HG03280 (cell line): Measurements from ENCODE around the gene ROCK1.
"Not testable (repeated sequence)": the region's sequence is repeated elsewhere in the genome, so short reads cannot be mapped to it uniquely, and the experiment has no call there.

Experiments
- ATAC-seq: cut with Tn5 transposase; IDR thresholded peaks from one replicate; pipeline ENCODE4 v1.9.1; 2021; ENCODE audit warnings: mild to moderate bottlenecking, moderate library complexity; ENCODE audit not compliant: unreplicated experiment

ROCK1 gene

DNA sequence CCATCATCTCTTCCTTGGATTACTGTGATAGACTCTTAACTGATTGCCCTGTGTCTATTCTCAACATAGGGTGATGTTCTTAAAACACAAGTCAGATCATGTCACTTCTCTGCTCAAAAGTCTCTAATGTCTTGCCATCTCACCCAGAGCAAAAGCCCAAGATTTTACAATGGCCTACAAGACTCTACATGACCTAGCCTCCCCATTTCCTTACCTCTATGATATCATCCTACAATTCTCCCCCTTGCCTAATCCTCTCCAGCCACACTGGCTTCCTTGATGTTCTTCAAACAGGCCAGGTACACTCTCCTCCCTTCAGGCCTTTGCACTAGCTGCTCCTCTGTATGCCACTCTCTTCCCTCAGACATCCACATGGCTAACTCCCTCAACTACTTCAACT lies 55.1 kb downstream of the ROCK1 start:
- no peak for ATAC-seq

DNA sequence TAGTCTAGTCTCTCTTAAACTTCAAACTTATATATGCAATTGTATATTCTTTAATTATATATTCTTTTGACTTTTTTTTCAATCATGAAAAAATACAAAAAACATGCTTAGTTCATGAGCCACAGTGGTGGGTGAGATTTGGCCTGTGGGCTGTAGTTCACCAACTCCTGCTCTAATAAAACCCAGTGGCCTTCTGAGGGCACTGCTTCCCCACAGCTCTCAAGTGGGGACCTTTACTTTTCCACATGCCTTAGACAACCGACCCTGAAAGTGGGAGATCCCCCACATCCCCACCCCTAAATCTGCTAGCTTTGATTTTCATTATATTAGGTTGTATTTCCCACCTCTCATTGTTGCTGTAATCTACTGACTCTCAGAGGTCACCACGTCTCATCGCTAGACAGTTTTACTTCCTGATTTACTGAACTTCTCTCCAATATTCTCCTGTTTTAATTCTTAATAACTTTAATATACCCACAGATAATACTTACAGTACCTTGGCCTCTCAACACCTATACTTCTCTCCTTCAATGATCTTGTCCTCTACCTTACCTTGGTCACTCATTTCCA lies 57.3 kb downstream of the ROCK1 start:
- no peak for ATAC-seq

DNA sequence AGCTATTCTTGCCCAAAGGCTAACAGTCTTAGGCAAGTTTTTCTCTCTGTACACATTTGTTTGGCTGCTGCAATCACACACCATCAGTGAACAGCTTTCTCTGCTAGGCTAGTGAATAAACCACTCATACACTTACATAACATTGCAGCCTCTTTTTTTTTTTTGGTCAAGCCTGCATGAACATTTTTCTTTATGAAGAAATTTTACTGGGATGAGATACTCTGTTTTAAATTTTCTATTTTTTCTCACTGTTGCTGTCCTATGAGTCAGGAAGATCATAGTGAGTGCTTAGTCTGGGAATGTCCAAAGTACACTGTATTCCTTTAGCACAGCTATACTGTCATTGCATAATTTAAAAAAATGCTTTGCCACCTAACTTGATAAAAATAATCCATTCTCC lies 58.5 kb downstream of the ROCK1 start:
- ATAC-seq: no peak

DNA sequence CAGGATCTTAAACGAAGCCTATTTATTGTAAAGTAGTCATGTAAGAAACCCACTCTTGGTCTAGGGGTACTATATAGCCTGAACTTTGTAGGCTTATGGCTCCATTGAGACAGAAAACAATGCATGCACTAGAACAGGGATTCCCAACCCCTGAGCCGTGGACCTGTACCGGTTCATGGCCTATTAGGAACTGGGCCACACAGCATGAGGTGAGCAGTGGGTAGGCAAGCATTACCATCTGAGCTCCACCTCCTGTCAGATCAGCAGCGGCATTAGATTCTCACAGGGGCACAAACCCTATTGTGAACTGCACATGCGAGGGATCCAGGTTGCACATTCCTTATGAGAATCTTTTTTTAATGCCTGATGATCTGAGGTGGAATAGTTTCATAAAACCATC lies 59.2 kb downstream of the ROCK1 start:
- no peak for ATAC-seq

DNA sequence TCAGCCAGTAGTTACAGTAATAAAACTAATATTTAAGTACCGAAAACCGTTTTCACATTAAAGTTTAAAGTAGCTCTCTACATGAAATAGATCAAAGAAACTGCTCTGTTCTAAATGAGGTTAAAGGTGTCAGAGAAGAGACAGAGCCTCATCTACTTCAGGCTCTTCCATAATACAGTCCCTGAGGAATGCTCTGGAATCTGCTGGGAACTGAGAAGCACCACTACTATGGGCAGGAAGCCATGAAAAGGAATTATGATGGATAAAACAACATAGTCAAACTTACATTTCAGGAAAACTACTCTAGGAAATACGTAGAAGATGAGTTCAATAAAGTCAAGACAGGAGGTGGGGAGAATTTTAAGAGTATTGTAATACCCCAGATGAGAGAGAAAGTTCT lies 60.0 kb downstream of the ROCK1 start:
- no peak for ATAC-seq

DNA sequence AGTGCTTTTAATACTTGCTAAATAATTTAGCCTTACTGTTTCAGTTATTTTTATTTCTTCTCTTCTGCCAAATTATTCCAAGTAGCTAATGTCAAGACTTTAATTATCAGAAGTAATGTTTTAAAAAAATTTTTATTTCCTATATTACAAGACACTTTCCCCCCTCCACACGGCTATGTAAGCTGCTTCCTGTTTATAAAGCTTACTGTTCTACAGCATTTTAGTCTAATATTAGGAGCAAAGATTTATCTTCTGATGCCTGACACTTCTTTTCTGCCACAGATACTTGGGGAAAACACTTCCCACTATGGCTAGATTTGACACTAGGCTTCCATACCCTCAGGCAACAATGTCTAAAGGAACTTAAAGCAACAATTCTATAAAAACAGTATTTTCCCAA lies 62.3 kb downstream of the ROCK1 start:
- ATAC-seq: no peak

DNA sequence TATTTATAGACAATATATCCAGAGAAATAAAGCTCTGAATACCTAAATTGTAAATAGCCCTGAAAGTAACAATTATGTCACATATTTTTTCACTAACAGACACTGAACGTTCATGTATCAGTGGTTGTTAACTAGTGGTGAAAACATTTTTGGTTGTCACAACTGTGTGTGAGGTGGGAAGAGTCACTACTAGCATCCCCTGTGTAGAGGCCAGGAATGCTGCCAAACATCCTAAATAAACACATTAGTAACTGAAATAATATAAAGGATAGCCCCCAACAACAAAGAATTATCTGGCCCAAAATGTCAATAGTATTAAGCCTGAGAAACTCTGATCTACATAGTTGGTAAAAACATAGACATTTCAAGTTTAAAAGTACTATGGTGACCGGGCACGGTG lies 64.5 kb downstream of the ROCK1 start:
- ATAC-seq: no peak

DNA sequence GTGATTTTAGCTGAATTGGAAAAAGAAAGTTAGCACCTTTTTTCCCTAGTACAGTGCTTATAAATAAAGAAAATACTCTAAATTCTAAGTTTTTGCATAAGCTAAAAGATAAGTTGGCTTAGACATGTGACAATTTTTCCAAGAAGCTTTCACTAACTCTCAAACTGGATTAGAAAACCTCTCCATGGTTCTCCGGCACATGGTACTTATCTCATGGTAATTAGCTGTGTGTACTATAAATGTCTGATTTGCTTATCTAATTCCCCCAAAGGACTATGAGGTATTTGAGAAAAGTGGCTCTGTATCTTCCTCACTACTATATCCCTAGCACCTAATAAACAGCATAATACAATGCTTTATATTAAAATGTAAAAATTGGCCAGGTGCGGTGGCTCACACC lies 71.1 kb downstream of the ROCK1 start:
- ATAC-seq: no peak

DNA sequence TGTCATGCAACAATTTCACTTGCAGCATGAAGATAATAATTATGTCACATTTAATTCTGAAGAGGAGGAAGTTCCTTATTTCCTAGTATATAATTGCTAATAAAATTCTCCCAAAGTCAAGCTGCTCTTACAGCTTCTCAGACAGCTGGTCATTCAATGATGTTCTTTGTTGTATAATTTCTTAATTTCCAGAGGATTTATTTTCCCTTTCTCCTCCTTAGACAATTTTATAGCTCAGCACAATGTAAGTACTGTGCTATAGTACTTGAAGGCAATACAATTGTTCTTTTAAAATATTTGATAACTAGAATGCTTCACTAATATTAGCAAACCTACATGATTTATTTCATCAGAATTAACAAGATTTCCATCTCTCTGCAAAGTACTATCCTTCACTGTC lies 73.4 kb downstream of the ROCK1 start:
- no peak for ATAC-seq

DNA sequence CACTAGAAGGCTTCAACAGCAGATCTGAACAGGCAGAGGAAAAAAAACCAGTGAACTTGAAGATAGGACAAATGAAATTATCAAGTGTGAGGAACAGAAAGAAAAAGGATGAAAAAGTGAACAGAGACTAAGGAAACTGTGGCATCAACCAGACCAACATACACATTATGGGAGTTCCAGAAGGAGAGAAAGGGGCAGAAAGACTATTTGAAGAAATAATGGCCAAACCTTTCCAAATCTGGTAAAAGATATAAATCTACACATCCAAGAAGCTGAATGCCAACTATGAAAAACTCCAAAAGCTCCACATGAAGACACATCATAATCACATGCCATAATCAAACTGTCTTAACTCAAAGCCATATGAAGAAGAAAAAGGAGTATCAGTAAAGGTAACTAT lies 79.8 kb downstream of the ROCK1 start:
- no peak for ATAC-seq

DNA sequence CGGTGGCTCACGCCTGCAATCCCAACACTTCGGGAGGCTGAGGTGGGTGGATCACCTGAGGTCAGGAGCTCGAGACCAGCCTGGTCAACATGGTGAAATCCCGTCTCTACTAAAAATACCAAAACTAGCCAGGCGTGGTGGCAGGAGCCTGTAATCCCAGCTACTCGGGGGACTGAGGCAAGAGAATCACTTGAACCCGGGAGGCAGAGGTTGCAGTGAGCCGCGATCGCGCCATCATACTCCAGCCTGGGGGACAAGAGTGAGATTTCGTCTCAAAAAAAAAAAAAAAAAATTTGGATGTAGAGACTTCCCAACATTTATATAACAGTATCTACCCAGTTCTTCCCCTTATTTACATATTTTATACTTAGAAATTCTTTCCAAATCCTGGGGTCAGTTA lies 93.4 kb downstream of the ROCK1 start:
- not testable (repeated sequence) for ATAC-seq

DNA sequence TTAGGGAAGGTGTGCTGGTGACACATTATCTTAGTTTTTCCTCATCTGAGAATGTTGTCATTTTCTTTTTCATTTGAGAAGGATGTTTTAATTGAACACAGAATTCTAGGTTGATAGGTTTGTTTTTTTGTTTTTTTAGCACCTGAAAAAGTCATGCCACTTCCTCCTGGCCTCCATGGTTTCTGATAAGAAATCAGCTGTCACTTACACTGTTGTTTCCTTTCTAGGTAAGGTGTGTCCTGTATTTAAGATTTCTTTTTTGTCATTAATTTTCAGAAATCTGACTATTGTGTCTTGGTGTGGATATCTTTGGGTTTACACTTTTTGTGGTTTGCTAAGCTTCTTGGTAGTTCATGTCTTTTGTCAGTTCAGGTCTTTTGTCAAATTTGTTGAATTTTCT lies 99.3 kb downstream of the ROCK1 start:
- ATAC-seq: no peak

DNA sequence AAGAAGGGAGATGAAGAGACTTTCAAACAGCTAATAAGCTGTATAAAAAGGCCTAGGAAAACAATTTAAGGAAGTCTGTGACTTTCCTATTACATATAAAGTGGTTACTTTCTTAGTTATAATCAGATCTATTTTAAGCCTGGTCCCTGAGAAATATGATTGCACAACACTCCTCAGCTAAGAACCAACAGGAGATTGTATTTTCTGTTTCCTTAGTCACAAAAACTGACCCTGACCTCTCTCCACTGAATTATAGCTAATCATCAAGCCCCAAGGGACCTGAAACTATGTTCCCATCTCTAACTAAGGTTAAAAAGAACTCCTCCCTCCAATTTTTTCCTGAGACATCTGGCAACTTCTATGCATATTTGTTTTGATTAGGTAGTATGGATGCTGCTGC lies 106.9 kb downstream of the ROCK1 start:
- no peak for ATAC-seq

DNA sequence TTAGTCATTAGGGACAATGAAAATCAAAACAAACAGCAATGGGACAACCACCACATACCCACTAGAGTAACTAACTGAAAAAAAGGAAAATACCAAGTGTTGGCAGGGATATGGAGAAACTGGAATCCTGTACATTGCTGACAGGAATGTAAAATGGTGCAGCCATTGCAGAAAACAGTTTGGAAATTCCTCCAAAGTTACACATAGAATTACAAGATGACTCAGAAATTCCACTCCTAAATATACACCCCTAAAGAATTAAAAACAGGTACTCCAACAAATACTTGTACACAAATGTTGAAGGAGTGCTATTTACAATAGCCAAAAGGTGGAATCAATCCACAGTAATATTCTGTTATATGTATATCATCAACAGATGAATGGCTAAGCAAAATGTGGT lies 110.9 kb downstream of the ROCK1 start:
- no peak for ATAC-seq

DNA sequence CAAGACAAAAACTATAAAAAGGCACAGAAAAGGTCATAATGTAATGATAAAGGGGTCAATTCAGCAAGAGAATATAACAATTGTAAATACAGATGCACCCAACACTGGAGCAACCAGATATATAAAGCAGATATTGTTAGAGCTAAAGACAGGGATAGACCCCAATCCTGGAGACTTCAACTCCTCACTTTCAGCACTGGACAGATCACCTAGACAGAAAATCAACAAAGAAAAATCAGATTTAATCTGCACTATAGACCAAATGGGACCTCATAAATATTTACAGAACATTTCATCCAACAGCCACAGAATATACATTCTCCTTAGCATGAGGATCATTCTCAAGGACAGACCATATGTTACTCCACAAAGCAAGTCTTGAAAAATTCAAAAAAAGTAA lies 114.2 kb downstream of the ROCK1 start:
- ATAC-seq: no peak

DNA sequence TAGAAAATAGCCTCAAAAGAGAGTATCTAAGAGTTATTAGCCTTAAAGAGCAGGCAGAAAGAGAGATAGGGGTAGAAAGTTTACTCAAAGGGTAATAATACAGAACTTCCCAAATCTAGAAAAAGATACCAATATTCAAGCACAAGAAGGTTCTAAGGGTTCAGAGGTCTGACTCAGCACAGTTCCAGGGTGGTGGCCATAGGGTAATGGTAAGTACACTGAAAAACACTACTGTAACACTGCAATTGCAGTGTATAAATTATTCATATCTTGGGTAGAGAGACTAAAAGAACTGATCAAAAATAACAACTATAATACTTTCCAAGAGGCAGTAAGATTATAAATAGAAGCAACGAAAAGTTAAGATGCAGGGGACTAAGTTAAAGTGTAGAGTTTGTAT lies 115.2 kb downstream of the ROCK1 start:
- no peak for ATAC-seq

DNA sequence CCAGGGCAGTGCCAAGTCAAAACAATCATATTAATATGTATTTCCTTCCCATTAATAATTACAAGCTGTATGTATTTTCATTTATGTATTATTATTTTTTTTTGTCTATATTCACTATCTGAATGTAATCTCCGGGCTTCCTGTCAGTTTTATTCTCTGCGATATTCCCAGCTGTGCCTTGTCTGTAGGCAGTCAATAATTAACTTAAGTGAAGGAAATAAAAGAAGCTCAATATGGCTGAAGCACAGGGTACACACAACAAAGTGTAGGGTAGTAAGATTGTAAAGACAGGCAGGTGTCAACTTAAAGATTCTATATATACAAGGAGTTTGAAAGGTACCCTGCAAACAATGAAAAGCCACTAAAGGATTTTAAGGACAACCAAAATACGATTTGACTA lies 122.9 kb downstream of the ROCK1 start:
- no peak for ATAC-seq

DNA sequence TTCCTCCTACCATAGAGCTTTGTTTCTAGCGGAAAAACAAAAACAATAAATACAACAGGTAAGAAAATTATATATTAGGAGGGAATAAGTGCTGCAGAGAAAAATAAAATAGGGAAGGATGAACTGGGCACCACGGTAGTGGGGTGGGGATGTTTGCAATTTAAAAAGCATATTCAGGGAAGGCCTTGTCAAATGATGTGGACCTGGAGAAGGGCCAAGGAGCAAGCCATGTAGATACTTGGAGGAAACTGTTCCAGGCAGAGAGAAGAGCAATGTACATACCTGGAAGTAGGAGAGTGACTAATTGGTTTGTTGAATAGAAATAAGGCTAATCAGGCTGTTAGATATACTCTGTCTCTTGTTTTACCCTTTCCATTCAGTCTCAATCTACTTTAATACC lies 136.5 kb downstream of the ROCK1 start:
- ATAC-seq: no peak

DNA sequence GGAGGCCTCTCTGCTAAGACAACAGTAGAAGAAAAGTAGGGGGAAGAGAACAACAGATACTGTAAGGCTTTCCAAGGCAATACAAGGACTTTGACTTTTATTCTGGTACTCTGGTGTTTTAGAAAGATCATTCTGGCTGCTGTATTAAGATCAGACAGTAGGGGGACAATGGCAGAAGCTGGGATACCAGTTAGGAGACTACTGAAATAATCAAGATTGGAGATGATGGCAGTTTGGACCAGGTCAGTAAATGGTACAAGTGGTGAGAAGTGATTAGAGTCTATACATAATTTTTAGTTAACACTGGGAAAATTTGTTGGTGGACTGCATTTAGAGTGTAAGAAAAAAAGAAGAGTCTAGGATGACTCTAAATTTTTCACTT lies 139.7 kb downstream of the ROCK1 start:
- ATAC-seq: no peak

DNA sequence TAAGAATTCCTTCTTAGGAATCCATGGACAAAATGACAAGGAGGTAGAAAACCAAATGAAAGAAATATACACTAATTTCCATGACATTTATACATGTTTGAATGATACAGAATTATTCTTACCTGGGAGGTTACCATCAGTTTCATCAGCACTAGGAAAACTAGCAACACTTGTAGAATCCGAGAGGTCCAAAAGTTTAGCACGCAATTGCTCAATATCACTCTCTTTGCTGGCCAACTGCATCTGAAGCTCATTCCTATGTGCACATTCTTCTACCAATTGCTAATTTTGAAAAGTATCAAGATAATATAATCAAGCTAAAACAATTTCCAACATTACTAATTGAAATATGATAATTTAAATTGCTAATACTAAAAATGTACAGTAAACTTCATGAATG lies 144.8 kb downstream of the ROCK1 start:
- no peak for ATAC-seq

DNA sequence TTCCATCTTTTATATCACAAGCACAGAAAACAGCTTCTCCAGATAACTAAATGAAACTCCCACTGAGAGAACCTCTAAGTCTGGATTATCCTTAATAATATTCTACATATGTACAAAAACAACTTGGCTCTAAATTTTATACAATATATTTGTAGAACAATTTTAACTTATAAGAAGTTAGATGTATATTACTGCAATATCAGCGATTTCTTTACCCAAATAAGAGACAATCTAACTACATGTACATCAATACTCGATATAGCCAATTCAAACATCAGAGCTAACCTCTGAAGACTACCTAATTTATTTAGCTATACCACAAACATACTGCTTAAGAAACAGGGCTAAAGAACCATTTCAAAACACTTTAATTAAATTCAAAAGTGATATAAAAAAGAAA lies 148.6 kb downstream of the ROCK1 start:
- no peak for ATAC-seq

DNA sequence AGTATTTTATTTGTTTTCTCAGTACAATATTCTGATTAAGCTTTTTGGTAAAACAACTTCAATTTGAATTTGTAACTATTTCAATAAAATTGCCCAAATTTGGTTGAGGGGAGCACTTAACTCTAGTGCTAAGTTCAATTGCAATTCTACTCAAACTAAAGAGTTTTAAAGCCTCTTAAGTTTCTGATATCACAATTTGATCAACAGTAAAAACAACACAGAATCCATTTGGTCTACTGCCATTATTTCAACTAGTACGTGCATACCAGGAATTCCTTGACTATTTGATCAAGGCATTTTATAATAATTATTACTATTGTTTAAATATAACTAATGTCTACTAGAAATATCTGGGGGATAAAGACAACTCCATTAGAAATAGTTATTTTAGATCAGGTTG lies 150.9 kb downstream of the ROCK1 start:
- ATAC-seq: no peak

DNA sequence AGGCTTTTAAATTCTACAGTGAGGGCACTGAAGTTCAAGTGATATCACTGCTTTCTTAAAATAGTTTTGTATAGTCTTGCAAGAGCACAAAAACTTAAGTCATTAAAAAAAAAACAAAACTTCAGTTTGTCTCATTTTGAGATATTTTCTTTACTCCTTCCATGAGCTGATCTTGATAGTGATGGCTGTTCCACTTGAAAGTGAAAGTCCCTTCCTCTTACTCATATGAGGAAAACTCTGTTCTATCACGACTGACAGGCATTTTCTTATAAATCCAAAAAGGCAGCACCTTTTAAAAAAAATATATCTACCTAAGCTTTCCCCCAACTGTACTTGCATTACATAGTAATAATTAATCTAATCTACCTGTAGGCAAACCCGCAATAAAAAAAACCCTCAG lies 160.8 kb downstream of the ROCK1 start:
- not testable (repeated sequence) for ATAC-seq
